ENCODE results near the gene B4GALNT2.

GRCh38 chr17:49170216-49170615, 37.6 kb downstream of the B4GALNT2 start:
- no peak for TF ChIP-seq CTCF (IDR thresholded peaks at IDR 0.05; ENCODE audit: insufficient read depth, low read length, poor library complexity, severe bottlenecking)
- TF ChIP-seq EZH2phosphoT487 (conservative IDR thresholded peaks at IDR 0.05; ENCODE audit: low read length), result no peak
